H1 (cell line): Measurements from ENCODE around the gene METTL14.

ENCODE experiments used
- BRCA1 ChIP-seq: IDR thresholded peaks from 2 replicates; pipeline ENCODE4 v1.6.1; 2012; ENCODE audit warnings: low read depth, low read length, improper control_type of control experiment
- CHD2 ChIP-seq: IDR thresholded peaks from 2 replicates; pipeline ENCODE4 v1.6.1; 2012; ENCODE audit warnings: low read length, improper control_type of control experiment
- EP300 ChIP-seq, 2 experiments: IDR thresholded peaks; 1 replicate in 1 of 2; 2 replicates in 1 of 2; pipeline ENCODE4 v1.6.1; 2011 to 2012; ENCODE audit warnings: low read depth in 2 of 2, low read length in 2 of 2, mild to moderate bottlenecking in 2 of 2, borderline replicate concordance in 1 of 2, inconsistent platforms in 1 of 2, moderate library complexity in 1 of 2
- JUND ChIP-seq: IDR thresholded peaks from 2 replicates; pipeline ENCODE4 v1.6.1; 2011; ENCODE audit warnings: mild to moderate bottlenecking, improper control_type of control experiment, low read length
- KDM4A ChIP-seq: IDR thresholded peaks from one replicate; pipeline ENCODE4 v1.7.1; 2012; ENCODE audit warnings: low read depth, mild to moderate bottlenecking, moderate library complexity, low read length, inconsistent platforms; ENCODE audit not compliant: severe bottlenecking
- POLR2AphosphoS5 ChIP-seq: IDR thresholded peaks from 2 replicates; pipeline ENCODE4 v1.6.1; 2011; ENCODE audit warnings: low read depth, low read length
- RAD21 ChIP-seq, 2 experiments: IDR thresholded peaks in 1 of 2; conservative IDR thresholded peaks in 1 of 2; 2 replicates each; pipeline ENCODE4 v1.6.1; 2011; ENCODE audit warnings: low read depth in 2 of 2, low read length in 2 of 2, improper control_type of control experiment in 1 of 2, inconsistent platforms in 1 of 2, mild to moderate bottlenecking in 1 of 2, moderate library complexity in 1 of 2
- SP1 ChIP-seq: IDR thresholded peaks from 2 replicates; pipeline ENCODE4 v1.6.1; 2011; ENCODE audit warnings: low read depth, low read length
- TF ChIP-seq, protein P1 (sequence below), 3 experiments: IDR thresholded peaks; 1 replicate in 2 of 3; 2 replicates in 1 of 3; pipeline versions ENCODE4 v1.5.1 to v1.6.1; 2011; ENCODE audit warnings: low read length in 3 of 3, mild to moderate bottlenecking in 3 of 3, inconsistent platforms in 2 of 3, low read depth in 1 of 3, moderate library complexity in 1 of 3; ENCODE audit not compliant: insufficient read depth in 1 of 3; ENCODE audit errors: control extremely low read depth in 1 of 3

DNA sequence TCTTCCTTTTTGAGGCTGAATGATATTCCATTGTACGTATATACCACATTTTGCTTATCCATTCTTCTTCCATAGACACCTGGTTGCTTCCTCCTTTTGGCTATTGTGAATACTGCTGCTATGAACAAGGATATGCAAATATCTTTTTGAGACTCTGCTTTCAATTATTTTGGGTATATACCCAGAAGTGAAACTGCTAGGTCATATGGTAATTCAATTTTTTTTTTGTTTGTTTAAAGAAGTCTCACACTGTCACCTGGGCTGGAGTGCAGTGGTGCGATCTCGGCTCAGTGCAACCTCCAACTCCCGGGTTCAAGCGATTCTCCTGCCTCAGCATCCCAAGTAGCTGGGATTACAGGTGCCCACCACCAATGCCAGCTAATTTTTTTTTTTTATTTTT, 75.3 kb downstream of the METTL14 start:
- TF ChIP-seq, protein P1, sequence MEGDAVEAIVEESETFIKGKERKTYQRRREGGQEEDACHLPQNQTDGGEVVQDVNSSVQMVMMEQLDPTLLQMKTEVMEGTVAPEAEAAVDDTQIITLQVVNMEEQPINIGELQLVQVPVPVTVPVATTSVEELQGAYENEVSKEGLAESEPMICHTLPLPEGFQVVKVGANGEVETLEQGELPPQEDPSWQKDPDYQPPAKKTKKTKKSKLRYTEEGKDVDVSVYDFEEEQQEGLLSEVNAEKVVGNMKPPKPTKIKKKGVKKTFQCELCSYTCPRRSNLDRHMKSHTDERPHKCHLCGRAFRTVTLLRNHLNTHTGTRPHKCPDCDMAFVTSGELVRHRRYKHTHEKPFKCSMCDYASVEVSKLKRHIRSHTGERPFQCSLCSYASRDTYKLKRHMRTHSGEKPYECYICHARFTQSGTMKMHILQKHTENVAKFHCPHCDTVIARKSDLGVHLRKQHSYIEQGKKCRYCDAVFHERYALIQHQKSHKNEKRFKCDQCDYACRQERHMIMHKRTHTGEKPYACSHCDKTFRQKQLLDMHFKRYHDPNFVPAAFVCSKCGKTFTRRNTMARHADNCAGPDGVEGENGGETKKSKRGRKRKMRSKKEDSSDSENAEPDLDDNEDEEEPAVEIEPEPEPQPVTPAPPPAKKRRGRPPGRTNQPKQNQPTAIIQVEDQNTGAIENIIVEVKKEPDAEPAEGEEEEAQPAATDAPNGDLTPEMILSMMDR (IDR thresholded peaks at IDR 0.05; ENCODE audit: control extremely low read depth in 1 of 3, insufficient read depth in 1 of 3, low read depth in 1 of 3, low read length in 3 of 3), result no peak
- TF ChIP-seq BRCA1, result no peak
- no peak for TF ChIP-seq EP300 (IDR thresholded peaks at IDR 0.05; ENCODE audit: borderline replicate concordance in 1 of 2, low read depth in 2 of 2, low read length in 2 of 2)
- no peak for TF ChIP-seq KDM4A
- TF ChIP-seq RAD21 (IDR thresholded peaks at IDR 0.05 in 1 of 2, conservative IDR thresholded peaks at IDR 0.05 in 1 of 2; ENCODE audit: low read depth in 2 of 2, low read length in 2 of 2), result no peak
- TF ChIP-seq CHD2, result no peak
- TF ChIP-seq JUND, result no peak
- no peak for TF ChIP-seq SP1
- no peak for TF ChIP-seq POLR2AphosphoS5
